B cell (primary cell): ENCODE data around the gene SPINDOC. TPM values are rescaled to one million over a fixed set of nuclear protein-coding genes. Genes with fewer than 3 reads are reported as not detected.
A peak's percentile ranks its signal among the peaks of the same experiment; 100 is the strongest.

ENCODE experiments used
- ATAC-seq: fragments of 200-7000 bp; cut with Tn5 transposase; one replicate; pipeline ENCODE4 v1.10.0; 2021; ENCODE audit warnings: low read depth, mild to moderate bottlenecking, moderate number of reproducible peaks, moderate library complexity
- CTCF ChIA-PET: fragments of 350-600 bp; sonication (Branson Sonifier 250); formaldehyde crosslinking; loops from one replicate; lab custom pipeline; 2021; ENCODE audit warnings: antibody characterized with exemption, inconsistent platforms; lab: Charles Lee
- POLR2A ChIA-PET: fragments of 350-600 bp; sonication (Branson Sonifier 250); formaldehyde crosslinking; loops from one replicate; lab custom pipeline; 2021; ENCODE audit warnings: antibody characterized with exemption; lab: Charles Lee
- DNase-seq: peaks from one replicate; pipeline ENCODE4 v3.0.0; 2013
- H2AFZ ChIP-seq: 2 replicates; pipeline ENCODE4 v1.6.1; 2012; ENCODE audit warnings: mild to moderate bottlenecking, low read depth, low read length; ENCODE audit not compliant: insufficient read depth, poor library complexity, severe bottlenecking
- H3K27ac ChIP-seq, 2 donors: 1 replicate in 1 of 2; 2 replicates in 1 of 2; pipeline ENCODE4 v1.5.1; 2012 to 2013; ENCODE audit warnings: low read length in 2 of 2, mild to moderate bottlenecking in 2 of 2, moderate library complexity in 1 of 2
- H3K27me3 ChIP-seq, 4 experiments: fragments of 200-600 bp in 1 of 4; sonication (generic) in 1 of 4; replicated peaks in 1 of 4; 1 replicate in 2 of 4; 2 replicates in 2 of 4; pipeline versions ENCODE4 v1.6.1 to v1.7.0; 2013 to 2016; ENCODE audit warnings: low read length in 3 of 4, mild to moderate bottlenecking in 2 of 4, mixed read lengths in 1 of 4, moderate library complexity in 1 of 4; ENCODE audit not compliant: insufficient read depth in 4 of 4, control insufficient read depth in 3 of 4; ENCODE audit errors: control extremely low read depth in 1 of 4
- H3K36me3 ChIP-seq, 2 experiments: replicated peaks in 1 of 2; 1 replicate in 1 of 2; 2 replicates in 1 of 2; pipeline versions ENCODE4 v1.6.1 to v1.7.1; 2013; ENCODE audit warnings: low read length in 1 of 2; ENCODE audit not compliant: insufficient read depth in 2 of 2, control insufficient read depth in 1 of 2; ENCODE audit errors: control extremely low read depth in 1 of 2, extremely low read depth in 1 of 2
- H3K4me1 ChIP-seq, 2 donors: fragments of 200-600 bp in 1 of 2; sonication (generic) in 1 of 2; 1 replicate in 1 of 2; 2 replicates in 1 of 2; pipeline versions ENCODE4 v1.5.1 to v1.6.1; 2013 to 2017; ENCODE audit warnings: low read length in 2 of 2; ENCODE audit not compliant: control insufficient read depth in 2 of 2, insufficient read depth in 2 of 2
- H3K4me2 ChIP-seq: replicated peaks from 2 replicates; pipeline ENCODE3; 2012; ENCODE audit warnings: mild to moderate bottlenecking, low read depth, low read length; ENCODE audit not compliant: poor library complexity, severe bottlenecking
- H3K4me3 ChIP-seq, 5 experiments: fragments of 200-600 bp in 1 of 5; sonication (generic) in 1 of 5; 1 replicate in 3 of 5; 2 replicates in 2 of 5; pipeline versions ENCODE4 v1.5.1 to v1.7.0; 2011 to 2016; ENCODE audit warnings: low read length in 4 of 5, mild to moderate bottlenecking in 4 of 5, low read depth in 2 of 5, control low read depth in 1 of 5, moderate library complexity in 1 of 5; ENCODE audit not compliant: insufficient read depth in 1 of 5; ENCODE audit errors: control extremely low read depth in 1 of 5, extremely low read depth in 1 of 5
- H3K79me2 ChIP-seq: fragments of 200-600 bp; sonication (generic); one replicate; pipeline ENCODE4 v1.6.0; 2016; ENCODE audit warnings: low read length; ENCODE audit not compliant: control insufficient read depth, insufficient read depth
- H3K9ac ChIP-seq: fragments of 200-600 bp; sonication (generic); 2 replicates; pipeline ENCODE4 v1.6.1; 2017; ENCODE audit warnings: mild to moderate bottlenecking, low read length, moderate library complexity
- H3K9me3 ChIP-seq, 3 donors: one replicate each; pipeline versions ENCODE4 v1.6.1 to v1.7.1; 2013; ENCODE audit warnings: low read length in 2 of 3; ENCODE audit not compliant: control insufficient read depth in 2 of 3, insufficient read depth in 1 of 3; ENCODE audit errors: control extremely low read depth in 1 of 3
- H4K20me1 ChIP-seq: 2 replicates; pipeline ENCODE4 v1.6.0; 2012; ENCODE audit warnings: mild to moderate bottlenecking, low read length; ENCODE audit not compliant: insufficient read depth, control insufficient read depth, poor library complexity, severe bottlenecking
- H3K27ac Mint-ChIP-seq: one replicate; pipeline ENCODE4 v1.8.0; 2021; ENCODE audit warnings: mixed read lengths
- H3K27me3 Mint-ChIP-seq: one replicate; pipeline ENCODE4 v1.8.0; 2021; ENCODE audit warnings: mixed read lengths
- H3K4me1 Mint-ChIP-seq: one replicate; pipeline ENCODE4 v1.8.0; 2021; ENCODE audit warnings: mixed read lengths
- H3K4me3 Mint-ChIP-seq: one replicate; pipeline ENCODE4 v1.8.0; 2021; ENCODE audit warnings: mixed read lengths
- H3K9me3 Mint-ChIP-seq: one replicate; pipeline ENCODE4 v1.8.0; 2022; ENCODE audit warnings: mixed read lengths; ENCODE audit not compliant: insufficient read depth
- CTCF ChIP-seq: fragments of 200-600 bp; IDR thresholded peaks from one replicate; pipeline ENCODE4 v1.8.0; 2022; ENCODE audit warnings: antibody characterized with exemption, mild to moderate bottlenecking
- EZH2 ChIP-seq: IDR thresholded peaks from 2 replicates; pipeline ENCODE4 v1.6.1; 2012; ENCODE audit warnings: borderline replicate concordance, low read depth, mild to moderate bottlenecking, moderate library complexity, low read length; ENCODE audit not compliant: insufficient read depth, poor library complexity, severe bottlenecking
- WGBS: methylation state at CpG from one replicate; pipeline ENCODE4 v1.1.5; 2013; ENCODE audit warnings: missing lambda C conversion rate; ENCODE audit not compliant: insufficient coverage; 5-methylcytosine and 5-hydroxymethylcytosine counted together
- intact Hi-C: fragments of 100-400 bp; cut with micrococcal nuclease; formaldehyde crosslinking; loops from one replicate; pipeline ENCODE4 v1.10.0; 2022
- polyA minus RNA-seq: library from RNA; depleted of rRNA, polyadenylated mRNA; stranded (reverse); fragments of >200 nt; gene quantifications from 2 replicates; pipeline ENCODE4 v1.2.3, GENCODE V29; 2012
- polyA plus RNA-seq: library from polyadenylated mRNA; depleted of rRNA; stranded (reverse); fragments of >200 nt; gene quantifications from 2 replicates; pipeline ENCODE4 v1.2.3, GENCODE V29; 2012
- total RNA-seq, 2 donors: library from RNA; stranded (reverse); fragments of 120-200 nt in 1 of 2; gene quantifications; 1 replicate in 1 of 2; 2 replicates in 1 of 2; pipeline versions ENCODE4 v1.2.3 to v1.2.4, GENCODE V29; 2013 to 2022

SPINDOC gene, protein sequence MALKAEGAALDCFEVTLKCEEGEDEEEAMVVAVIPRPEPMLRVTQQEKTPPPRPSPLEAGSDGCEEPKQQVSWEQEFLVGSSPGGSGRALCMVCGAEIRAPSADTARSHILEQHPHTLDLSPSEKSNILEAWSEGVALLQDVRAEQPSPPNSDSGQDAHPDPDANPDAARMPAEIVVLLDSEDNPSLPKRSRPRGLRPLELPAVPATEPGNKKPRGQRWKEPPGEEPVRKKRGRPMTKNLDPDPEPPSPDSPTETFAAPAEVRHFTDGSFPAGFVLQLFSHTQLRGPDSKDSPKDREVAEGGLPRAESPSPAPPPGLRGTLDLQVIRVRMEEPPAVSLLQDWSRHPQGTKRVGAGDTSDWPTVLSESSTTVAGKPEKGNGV
- total RNA-seq (23.9 and 27.5 TPM in 2 replicates), polyA plus RNA-seq (9.6 and 10.5 TPM in 2 replicates), polyA minus RNA-seq (8.9 and 10.1 TPM in 2 replicates)
- total RNA-seq (2013) = 6.4 TPM

DNA sequence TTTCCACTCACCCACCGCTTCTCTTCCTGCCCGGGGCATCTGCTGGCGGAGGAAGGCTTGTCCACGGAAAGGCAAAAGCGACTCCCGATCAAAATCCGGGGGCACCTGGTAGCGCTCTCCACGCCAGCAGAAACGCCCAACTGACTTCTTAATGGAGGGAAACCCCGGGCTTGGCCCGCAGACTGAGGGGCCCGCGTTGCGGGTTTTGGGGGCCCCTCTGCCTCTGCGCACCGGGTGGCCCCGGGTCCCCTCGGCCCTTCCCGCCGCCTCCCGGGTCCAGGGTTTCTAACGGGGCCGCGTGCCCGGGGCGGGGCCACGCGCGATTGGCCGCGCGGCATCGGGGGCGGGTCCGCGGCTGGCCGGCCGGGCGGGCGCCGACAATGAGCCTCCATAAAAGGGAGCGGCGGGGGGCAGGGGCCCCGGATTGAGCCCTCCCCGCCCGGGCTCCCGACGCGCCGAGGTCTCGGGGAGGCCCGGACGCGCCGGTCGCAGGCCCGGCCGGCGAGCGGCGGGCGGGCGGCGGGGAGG is at the start of gene SPINDOC:
TSS of gene SPINDOC (plus strand) at position 422 of the 528 bp plus-strand sequence. CDS start 231 bp downstream, outside the sequence.
- Histone ChIP-seq H3K36me3 (no peaks in the 10 kb centered on the region), H3K4me2 (peak within 1 kb of the TSS; percentile 91), H4K20me1 (no peaks in the 10 kb centered on the region), H3K27me3 (no peaks in the 10 kb centered on the region), H3K79me2 (peaks cover 9% of the 10 kb centered on the region), H3K9ac (peak within 1 kb of the TSS; percentile 88), H3K27ac (peak within 1 kb of the TSS in 1 of 2 donors; percentile 59), H2AFZ (peak within 1 kb of the TSS; percentile 89), H3K4me1 (peaks cover 13 to 18% of the 10 kb centered on the region in 2 donors), H3K9me3 (no peaks in the 10 kb centered on the region), H3K4me3 (peak within 1 kb of the TSS; percentile 34 to 91 (median 83))
- Mint-ChIP-seq H3K9me3 (no peaks in the 10 kb centered on the region), H3K4me3 (peak within 1 kb of the TSS; percentile 86), H3K27me3 (no peaks in the 10 kb centered on the region), H3K4me1 (peaks cover 22% of the 10 kb centered on the region), H3K27ac (peak within 1 kb of the TSS; percentile 41)
- CTCF ChIA-PET = no interaction called here
- TF ChIP-seq CTCF (no peak), EZH2 (no peak)
- WGBS = under 1% methylated on average over 65 of the region's 65 CpGs
- intact Hi-C loops = loop anchor here (1.0 to 2.0 kb wide), 2 partner anchors 24 to 44 kb away; partner anchors contain the start of gene ZFTA
- POLR2A ChIA-PET = interaction anchor here (0.9 to 1.0 kb wide), 2 partner anchors 10 to 25 kb away, joined by 3 to 8 read pairs; partner anchors contain the start of gene MARK2
- DNase-seq (peak; percentile 76), ATAC-seq (peak; percentile 95)
